Activated CD8-positive, alpha-beta T cell treated with anti-CD3 and anti-CD28 coated beads for 36 hours (primary cell): ENCODE measurements around the gene CALY. TPM values are rescaled to one million over a fixed set of nuclear protein-coding genes. Genes with fewer than 3 reads are reported as not detected.

ENCODE experiments used
- ATAC-seq: fragments of 200-7000 bp; cut with Tn5 transposase; one replicate; pipeline ENCODE4 v1.10.0; 2021; ENCODE audit warnings: mild to moderate bottlenecking, moderate library complexity
- CTCF ChIA-PET: fragments of 350-600 bp; sonication (Branson Sonifier 250); formaldehyde crosslinking; loops from one replicate; lab custom pipeline; 2021; ENCODE audit warnings: antibody characterized with exemption; lab: Charles Lee
- POLR2A ChIA-PET: fragments of 350-600 bp; sonication (Branson Sonifier 250); formaldehyde crosslinking; loops from one replicate; lab custom pipeline; 2021; ENCODE audit warnings: antibody characterized with exemption; lab: Charles Lee
- DNase-seq: peaks from one replicate; pipeline ENCODE4 v3.0.0-alpha.2; 2020
- H3K27ac Mint-ChIP-seq: one replicate; pipeline ENCODE4 v1.8.0; 2021; ENCODE audit warnings: mild to moderate bottlenecking, mixed read lengths
- H3K27me3 Mint-ChIP-seq: one replicate; pipeline ENCODE4 v1.8.0; 2021; ENCODE audit warnings: mixed read lengths
- H3K36me3 Mint-ChIP-seq: one replicate; pipeline ENCODE4 v1.8.0; 2021; ENCODE audit warnings: low read depth, mixed read lengths
- H3K4me1 Mint-ChIP-seq: one replicate; pipeline ENCODE4 v1.8.0; 2021; ENCODE audit warnings: low read depth, mixed read lengths
- H3K4me3 Mint-ChIP-seq: one replicate; pipeline ENCODE4 v1.8.0; 2021; ENCODE audit warnings: mild to moderate bottlenecking, moderate library complexity, mixed read lengths
- H3K9me3 Mint-ChIP-seq: one replicate; pipeline ENCODE4 v1.8.0; 2021; ENCODE audit warnings: mixed read lengths
- intact Hi-C: fragments of 100-400 bp; cut with micrococcal nuclease; formaldehyde crosslinking; loops from one replicate; pipeline ENCODE4 v1.10.0; 2022
- total RNA-seq, 2 experiments: library from RNA; stranded (reverse); gene quantifications; one replicate each; pipeline ENCODE4 v1.2.3, GENCODE V29; 2021
- TF ChIP-seq, protein P1 (sequence below): fragments of 200-600 bp; IDR thresholded peaks from one replicate; pipeline ENCODE4 v1.8.0; 2022; ENCODE audit warnings: antibody characterized with exemption, mild to moderate bottlenecking

The CALY gene
- total RNA-seq, 2 experiments from 2014 or later, result not detected

GRCh38 chr10:133338080-133339071 lies 1.7 kb upstream of the CALY start:
- Mint-ChIP-seq H3K9me3 (no peaks in the 10 kb centered on the region), H3K4me3 (no peak overlapping the region), H3K4me1 (peaks cover 9% of the 10 kb centered on the region), H3K36me3 (no peaks in the 10 kb centered on the region), H3K27me3 (peaks cover 15% of the 10 kb centered on the region), H3K27ac (no peak overlapping the region)
- CTCF ChIA-PET, result no interaction called here
- DNase-seq (no peak), ATAC-seq (no peak)
- POLR2A ChIA-PET, result no interaction called here
- intact Hi-C loops, result no loop called here
- TF ChIP-seq, protein P1, sequence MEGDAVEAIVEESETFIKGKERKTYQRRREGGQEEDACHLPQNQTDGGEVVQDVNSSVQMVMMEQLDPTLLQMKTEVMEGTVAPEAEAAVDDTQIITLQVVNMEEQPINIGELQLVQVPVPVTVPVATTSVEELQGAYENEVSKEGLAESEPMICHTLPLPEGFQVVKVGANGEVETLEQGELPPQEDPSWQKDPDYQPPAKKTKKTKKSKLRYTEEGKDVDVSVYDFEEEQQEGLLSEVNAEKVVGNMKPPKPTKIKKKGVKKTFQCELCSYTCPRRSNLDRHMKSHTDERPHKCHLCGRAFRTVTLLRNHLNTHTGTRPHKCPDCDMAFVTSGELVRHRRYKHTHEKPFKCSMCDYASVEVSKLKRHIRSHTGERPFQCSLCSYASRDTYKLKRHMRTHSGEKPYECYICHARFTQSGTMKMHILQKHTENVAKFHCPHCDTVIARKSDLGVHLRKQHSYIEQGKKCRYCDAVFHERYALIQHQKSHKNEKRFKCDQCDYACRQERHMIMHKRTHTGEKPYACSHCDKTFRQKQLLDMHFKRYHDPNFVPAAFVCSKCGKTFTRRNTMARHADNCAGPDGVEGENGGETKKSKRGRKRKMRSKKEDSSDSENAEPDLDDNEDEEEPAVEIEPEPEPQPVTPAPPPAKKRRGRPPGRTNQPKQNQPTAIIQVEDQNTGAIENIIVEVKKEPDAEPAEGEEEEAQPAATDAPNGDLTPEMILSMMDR, result no peak

DNA sequence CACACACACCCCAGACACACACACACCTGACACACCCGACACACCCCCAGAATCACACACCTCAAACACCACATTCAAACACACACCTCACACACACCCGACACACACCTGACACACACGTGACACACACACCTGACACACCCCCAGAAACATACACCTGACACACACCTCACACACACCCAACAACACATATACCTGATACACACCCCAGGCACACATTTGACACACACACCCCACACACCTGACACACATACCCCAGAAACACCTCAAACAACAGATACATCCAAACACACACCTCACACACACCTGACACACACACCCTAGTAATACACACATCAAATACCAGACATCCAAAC lies 652 bp upstream of the CALY start:
- intact Hi-C loops, result no loop called here
- Mint-ChIP-seq H3K9me3 (no peaks in the 10 kb centered on the region), H3K4me3 (no peak overlapping the region), H3K36me3 (no peaks in the 10 kb centered on the region), H3K4me1 (peaks cover 8% of the 10 kb centered on the region), H3K27ac (no peak overlapping the region), H3K27me3 (peaks cover 15% of the 10 kb centered on the region)
- CTCF ChIA-PET, result no interaction called here
- POLR2A ChIA-PET, result no interaction called here
- TF ChIP-seq, protein P1, result no peak
- no peak for ATAC-seq
- DNase-seq, result no peak

DNA sequence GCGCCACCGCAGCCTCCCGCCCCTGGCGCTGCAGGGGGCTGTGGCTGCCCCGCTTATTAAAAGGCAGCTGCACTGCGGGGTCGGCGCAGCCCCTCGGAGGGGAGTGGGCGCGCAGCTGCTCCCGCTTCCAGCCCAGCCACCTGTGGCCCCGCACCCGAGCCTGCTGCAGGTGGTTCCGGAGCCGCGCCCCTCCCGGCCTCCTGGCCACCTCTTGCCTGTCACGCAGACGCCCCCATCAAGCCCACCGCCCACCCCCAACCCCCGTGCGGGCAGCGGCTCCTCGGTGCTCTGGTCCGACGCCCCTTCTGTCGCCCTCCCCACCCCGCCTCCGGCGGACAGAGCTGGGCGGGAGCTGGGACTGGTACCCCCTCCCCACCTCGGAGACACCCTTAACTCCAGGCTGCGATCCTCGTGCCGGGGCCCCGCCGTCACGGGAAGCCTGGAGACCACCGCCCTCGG lies 549 bp downstream of the CALY start:
- no peaks in the 10 kb centered on the region for H3K36me3 Mint-ChIP-seq

GRCh38 chr10:133335246-133336117 lies 1.2 kb downstream of the CALY start:
- ChIA-PET CTCF (interaction anchor here (1.2 to 1.4 kb wide), 2 partner anchors 21 to 22 kb away, joined by 3 to 4 read pairs; no protein-coding TSS in a partner anchor), POLR2A (interaction anchor here (0.9 to 2.0 kb wide), 6 partner anchors 11 to 77 kb away, joined by 3 to 6 read pairs (median 3); partner anchors contain the start of gene PRAP1)
- DNase-seq (peak; percentile 90), ATAC-seq (peak; percentile 53)
- H3K4me3 Mint-ChIP-seq, result peak overlapping the region; percentile 48
- intact Hi-C loops, result no loop called here
- peaks cover 8% of the 10 kb centered on the region for H3K4me1 Mint-ChIP-seq
- peaks cover 22% of the 10 kb centered on the region for H3K27me3 Mint-ChIP-seq
- H3K36me3 Mint-ChIP-seq, result no peaks in the 10 kb centered on the region
- H3K27ac Mint-ChIP-seq, result no peak overlapping the region
- TF ChIP-seq, protein P1, result no peak
- H3K9me3 Mint-ChIP-seq, result no peaks in the 10 kb centered on the region

More for the DNA sequence above, 549 bp downstream of the CALY start:
- ChIA-PET CTCF (interaction anchor here (1.2 kb wide), 1 partner anchor 21 kb away, joined by 3 read pairs; no protein-coding TSS in a partner anchor), POLR2A (interaction anchor here (1.0 to 2.0 kb wide), 4 partner anchors 12 to 77 kb away, joined by 3 to 6 read pairs (median 4); no protein-coding TSS in a partner anchor)
- Mint-ChIP-seq H3K4me3 (no peak overlapping the region), H3K27ac (no peak overlapping the region), H3K27me3 (peaks cover 22% of the 10 kb centered on the region), H3K9me3 (no peaks in the 10 kb centered on the region), H3K4me1 (peaks cover 8% of the 10 kb centered on the region)
- DNase-seq, result no peak
- intact Hi-C loops, result no loop called here
- TF ChIP-seq, protein P1, result no peak
- no peak for ATAC-seq
